H1 (cell line): ENCODE results near the gene ATP8B2. TPM values are rescaled to one million over a fixed set of nuclear protein-coding genes. Genes with fewer than 3 reads are reported as not detected.

Source experiments
- ATF2 ChIP-seq: IDR thresholded peaks from 2 replicates; pipeline ENCODE4 v1.6.1; 2012; ENCODE audit warnings: low read length, inconsistent platforms
- FOSL1 ChIP-seq: IDR thresholded peaks from 2 replicates; pipeline ENCODE4 v1.6.1; 2011; ENCODE audit warnings: mild to moderate bottlenecking, low read depth, low read length, moderate library complexity; ENCODE audit not compliant: insufficient read depth
- JUN ChIP-seq: IDR thresholded peaks from 2 replicates; pipeline ENCODE4 v1.6.1; 2011; ENCODE audit warnings: low read depth, mild to moderate bottlenecking, improper control_type of control experiment, low read length
- RAD21 ChIP-seq, 2 experiments: IDR thresholded peaks in 1 of 2; conservative IDR thresholded peaks in 1 of 2; 2 replicates each; pipeline ENCODE4 v1.6.1; 2011; ENCODE audit warnings: low read depth in 2 of 2, low read length in 2 of 2, improper control_type of control experiment in 1 of 2, inconsistent platforms in 1 of 2, mild to moderate bottlenecking in 1 of 2, moderate library complexity in 1 of 2
- SUZ12 ChIP-seq: fragments of 200-600 bp; sonication (generic); IDR thresholded peaks from 2 replicates; pipeline ENCODE4 v1.6.1; 2012; ENCODE audit warnings: mild to moderate bottlenecking, inconsistent platforms, low read length, moderate library complexity, mixed read lengths
- TAF1 ChIP-seq: IDR thresholded peaks from 2 replicates; pipeline ENCODE4 v1.6.1; 2011; ENCODE audit warnings: mild to moderate bottlenecking, low read depth, low read length
- ZNF274 ChIP-seq: IDR thresholded peaks from 2 replicates; pipeline ENCODE4 v1.7.0; 2012; ENCODE audit warnings: low read length, borderline replicate concordance; ENCODE audit errors: extremely low read depth
- polyA plus RNA-seq, 7 experiments: library from polyadenylated mRNA; depleted of rRNA in 3 of 7; stranded (reverse) in 5 of 7; unstranded in 2 of 7; fragments of >200 nt in 5 of 7; fragments of 200-250 nt in 2 of 7; gene quantifications; 1 replicate in 5 of 7; 2 replicates in 1 of 7; 4 replicates in 1 of 7; pipeline versions ENCODE4 v1.2.1 to v1.2.3, GENCODE V29; 2011 to 2013; ENCODE audit warnings: missing spikeins in 2 of 7, mixed read lengths in 2 of 7
- total RNA-seq: library from RNA; stranded (reverse); fragmentation: NEBNext Ultra II Directional; extraction: Animal tissue kit (Norgen Biotek cat#: 25700); gene quantifications from 2 replicates; pipeline ENCODE4 v1.2.1, GENCODE V29; 2021

ATP8B2 gene
- total and polyA plus RNA-seq, 2 of the 8 experiments (the other 6 are each of a cell fraction or from before 2014, with no cell fraction given): 61.4 to 70.1 TPM

GRCh38 chr1:154337253-154337894 is 12.0 kb downstream of the ATP8B2 start (continued):
- TF ChIP-seq RAD21 (IDR thresholded peaks at IDR 0.05 in 1 of 2, conservative IDR thresholded peaks at IDR 0.05 in 1 of 2; ENCODE audit: low read depth in 2 of 2, low read length in 2 of 2) (no peak), FOSL1 (no peak), JUN (no peak), TAF1 (no peak), ATF2 (no peak), ZNF274 (no peak), SUZ12 (no peak)
